Measurements from ENCODE around the gene RNF32.
"Not testable (repeated sequence)": the region's sequence is repeated elsewhere in the genome, so short reads cannot be mapped to it uniquely, and the experiment has no call there.

RNF32 gene

DNA sequence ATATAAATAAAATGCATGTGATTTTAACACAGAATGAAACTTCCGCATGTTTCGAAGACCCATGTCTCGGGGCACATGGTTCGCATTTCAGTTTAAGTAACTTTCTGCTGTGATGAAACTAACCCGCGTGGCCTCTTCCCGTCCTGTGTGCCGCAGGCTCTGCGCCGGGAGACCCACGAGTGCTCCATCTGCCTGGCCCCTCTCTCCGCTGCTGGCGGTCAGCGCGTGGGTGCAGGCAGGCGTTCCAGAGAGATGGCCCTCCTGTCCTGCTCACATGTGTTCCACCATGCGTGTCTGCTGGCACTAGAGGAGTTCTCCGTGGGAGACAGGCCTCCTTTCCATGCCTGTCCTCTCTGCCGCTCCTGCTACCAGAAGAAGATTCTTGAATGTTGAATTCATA is 35.7 kb downstream of the RNF32 start:
- DNase-seq = no peak

DNA sequence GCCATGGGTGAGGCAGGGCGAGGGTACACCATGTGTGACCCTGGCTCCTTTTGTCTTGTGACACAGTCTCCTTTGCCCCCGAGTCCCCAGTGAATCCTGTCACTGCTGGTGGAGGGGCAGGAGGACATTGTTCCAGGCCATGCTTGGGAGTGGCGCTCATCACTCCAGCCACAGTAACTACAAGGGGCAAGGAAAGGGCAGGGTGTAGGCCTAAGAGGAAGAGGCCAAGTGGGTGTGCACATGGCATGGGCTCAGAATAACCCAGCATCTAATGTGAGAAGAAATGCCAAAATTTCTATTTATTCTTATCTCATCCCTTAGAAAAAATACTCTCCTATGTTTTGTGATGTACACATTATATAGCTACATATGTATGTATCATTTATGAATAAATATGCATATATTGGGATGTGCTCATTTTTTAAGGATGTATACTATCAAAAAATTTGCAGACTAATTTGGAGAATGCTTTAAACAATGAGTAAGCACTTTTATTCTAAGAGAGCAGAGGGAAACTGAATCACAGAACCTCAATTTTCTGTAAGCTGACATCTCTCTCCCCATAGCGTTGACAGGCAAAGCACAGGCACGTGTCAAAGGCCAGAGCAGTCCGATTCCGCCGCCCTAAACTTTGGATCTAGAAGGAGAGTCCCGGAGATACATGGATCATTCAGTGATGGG is 36.9 kb downstream of the RNF32 start:
- no peak for DNase-seq

DNA sequence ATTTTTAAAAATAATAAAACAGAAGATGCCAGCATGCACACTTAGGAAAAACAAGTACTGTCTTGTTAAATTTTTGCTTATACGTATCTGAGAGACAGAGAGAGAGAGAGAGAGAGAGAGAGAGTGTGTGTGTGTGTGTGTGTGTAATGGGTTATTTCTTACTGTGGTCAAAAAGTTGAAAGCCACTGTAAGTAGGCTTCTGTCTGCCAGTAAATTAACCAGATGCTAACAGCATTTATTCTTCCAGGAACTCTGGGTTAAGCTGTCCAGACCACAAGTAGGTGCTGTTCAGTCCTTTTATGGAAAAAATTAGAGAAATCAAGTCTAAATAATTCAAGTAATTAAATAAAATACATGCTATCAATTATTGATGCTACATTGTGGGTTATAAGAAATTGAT is 39.7 kb downstream of the RNF32 start:
- DNase-seq = no peak

DNA sequence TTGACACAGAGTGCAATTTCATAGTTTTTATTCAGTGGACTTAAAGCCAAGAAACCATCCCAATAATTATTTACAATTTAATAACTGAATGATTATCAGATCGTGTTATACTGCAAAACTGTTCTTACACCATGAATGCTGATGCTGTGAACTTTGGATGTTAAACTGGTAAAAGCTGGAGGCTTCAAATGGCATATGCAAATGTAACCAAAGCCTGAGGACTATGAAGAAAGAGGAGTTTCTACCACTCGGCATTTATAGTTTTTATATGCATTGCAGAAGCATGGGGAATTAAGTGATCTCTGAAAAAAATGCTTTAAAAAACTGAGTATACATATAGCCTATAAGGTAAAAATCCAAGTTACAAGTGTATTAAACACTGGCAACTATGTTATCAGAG is 42.4 kb downstream of the RNF32 start:
- DNase-seq = no peak

DNA sequence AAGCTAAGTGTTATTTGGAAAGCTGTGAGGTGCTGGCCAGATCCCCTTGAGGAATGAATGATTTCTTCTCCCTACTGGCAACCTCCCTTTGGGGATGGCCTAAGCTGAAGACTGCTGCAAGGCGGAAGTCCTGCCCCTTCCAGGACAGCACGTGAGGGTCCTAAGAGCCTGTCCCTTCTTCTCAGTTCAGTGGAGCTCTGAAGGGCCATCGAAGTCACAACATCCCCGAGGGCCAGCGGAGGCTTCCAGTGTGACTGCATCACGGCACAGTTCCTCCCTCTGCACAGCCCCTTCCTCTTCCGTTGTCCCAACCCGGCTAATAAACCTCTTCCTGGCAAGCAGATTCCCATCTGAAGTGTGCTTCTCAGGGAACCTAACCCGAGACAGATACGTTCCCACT is 43.7 kb downstream of the RNF32 start:
- no peak for DNase-seq

DNA sequence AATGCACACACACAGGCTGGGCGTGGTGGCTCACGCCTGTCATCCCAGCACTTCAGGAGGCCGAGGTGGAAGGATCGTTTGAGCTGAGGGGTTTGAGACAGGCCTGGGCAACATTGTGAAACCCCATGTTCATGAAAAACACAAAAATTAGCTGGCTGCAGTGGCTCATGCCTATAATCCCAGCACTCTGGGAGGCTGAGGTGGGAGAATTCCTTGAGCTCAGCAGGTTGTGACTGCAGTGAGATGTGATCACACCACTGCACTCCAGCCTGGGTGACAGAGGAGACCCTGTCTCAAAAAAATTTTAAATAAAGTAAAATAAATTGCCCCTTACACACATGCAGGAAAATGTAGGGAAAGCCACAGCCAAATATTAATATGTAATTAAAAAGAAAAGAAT is 44.1 kb downstream of the RNF32 start:
- no peak for DNase-seq

DNA sequence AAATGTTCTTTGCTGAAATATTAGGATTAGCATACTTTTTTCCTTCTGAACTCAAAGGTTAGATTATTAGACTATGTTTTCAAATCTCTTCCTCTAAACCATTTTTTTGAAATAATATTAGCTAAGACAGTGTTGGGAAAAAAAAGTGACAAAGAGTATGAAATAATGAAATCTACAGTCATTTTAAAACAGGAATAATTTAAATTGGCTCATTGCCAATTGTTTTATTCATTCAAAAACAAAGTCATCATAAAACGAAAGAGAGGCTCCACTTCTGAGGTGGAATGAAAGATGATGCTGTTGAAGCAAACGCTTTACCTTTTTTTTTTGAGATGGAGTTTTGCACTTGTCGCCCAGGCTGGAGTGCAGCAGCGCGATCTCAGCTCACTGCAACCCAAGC is 51.2 kb downstream of the RNF32 start:
- no peak for DNase-seq

DNA sequence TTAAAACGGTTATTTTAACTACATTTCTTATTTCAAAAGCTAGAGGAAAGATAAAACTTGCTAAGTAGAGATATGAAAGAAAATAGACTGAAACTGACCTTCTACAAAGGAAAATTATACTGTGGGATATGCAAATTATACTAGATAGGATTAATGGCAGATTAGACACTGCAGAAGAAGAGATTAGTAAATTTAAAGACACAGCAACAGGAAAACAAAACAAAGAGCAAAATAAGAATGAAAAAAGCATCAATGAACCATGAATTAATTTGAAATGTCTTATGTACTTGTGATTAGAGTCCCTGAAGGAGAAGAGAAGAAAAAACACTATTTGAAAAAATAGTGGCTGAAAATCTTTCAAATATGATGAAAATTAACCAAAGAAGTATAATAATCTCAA is 52.3 kb downstream of the RNF32 start:
- no peak for DNase-seq

DNA sequence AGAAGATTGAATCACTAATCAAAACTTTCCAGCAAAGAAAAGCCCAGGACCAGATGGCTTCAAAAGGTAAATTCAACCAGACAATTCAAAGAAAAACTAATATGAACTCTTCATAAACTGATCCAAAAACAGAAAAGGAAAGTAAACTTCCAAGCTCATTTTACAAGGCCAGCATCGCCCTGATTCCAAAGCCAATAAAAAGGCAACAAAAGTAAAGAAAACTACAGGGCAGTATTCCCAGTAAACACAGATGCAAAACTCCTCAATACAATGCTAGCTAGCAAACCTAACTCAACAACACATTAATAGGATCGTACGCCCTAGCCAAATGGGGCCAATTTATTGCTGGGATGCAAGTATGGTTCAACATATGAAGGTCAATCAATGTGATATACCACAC is 53.1 kb downstream of the RNF32 start:
- no peak for DNase-seq

DNA sequence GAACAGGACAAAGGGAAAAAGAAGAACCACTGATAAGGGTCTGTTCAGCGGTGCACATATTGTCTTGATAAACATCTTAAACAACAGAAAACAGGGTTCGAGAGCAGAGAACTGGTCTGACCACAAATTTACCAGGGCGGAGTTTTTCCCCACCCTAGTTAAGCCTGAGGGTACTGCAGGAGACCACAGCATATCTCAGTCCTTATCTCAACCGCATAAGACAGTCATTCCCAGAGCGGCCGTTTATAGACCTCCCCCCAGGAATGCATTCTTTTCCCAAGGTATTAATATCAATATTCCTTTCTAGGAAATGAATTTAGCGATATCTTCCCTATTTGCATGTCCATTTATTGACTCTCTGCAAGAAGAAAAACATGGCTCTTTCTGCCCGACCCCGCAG is 56.7 kb downstream of the RNF32 start:
- DNase-seq = not testable (repeated sequence)

DNA sequence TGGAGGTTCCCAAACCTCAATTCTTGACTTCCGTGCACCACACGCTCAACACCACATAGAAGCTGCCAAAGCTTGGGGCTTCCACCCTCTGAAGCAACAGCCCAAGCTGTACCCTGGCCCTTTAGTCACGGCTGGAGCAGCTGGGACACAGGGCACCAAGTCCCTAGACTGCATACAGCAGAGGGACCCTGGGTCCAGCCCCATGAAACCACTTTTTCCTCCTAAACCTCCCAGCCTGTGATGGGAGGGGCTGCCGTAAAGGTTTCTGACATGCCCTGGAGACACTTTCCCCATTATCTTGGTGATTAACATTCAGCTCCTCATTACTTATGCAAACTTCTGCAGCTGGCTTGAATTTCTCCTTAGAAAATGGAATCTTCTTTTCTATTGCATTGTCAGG is 57.9 kb downstream of the RNF32 start:
- not testable (repeated sequence) for DNase-seq

DNA sequence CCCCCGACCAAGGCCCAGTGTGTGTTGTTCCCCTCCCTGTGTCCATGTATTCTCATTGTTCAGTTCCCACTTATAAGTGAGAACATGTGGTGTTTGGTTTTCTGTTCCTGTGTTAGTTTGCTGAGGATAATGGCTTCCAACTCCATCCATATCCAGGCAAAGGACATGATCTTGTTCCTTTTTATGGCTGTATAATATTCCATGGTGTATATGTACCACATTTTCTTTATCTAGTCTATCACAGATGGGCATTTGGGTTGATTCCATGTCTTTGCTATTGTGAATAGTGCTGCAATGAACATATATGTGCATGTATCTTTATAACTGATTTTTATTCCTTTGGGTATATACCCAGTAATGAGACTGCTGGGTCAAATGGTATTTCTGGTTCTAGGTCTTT is 61.2 kb downstream of the RNF32 start:
- not testable (repeated sequence) for DNase-seq

DNA sequence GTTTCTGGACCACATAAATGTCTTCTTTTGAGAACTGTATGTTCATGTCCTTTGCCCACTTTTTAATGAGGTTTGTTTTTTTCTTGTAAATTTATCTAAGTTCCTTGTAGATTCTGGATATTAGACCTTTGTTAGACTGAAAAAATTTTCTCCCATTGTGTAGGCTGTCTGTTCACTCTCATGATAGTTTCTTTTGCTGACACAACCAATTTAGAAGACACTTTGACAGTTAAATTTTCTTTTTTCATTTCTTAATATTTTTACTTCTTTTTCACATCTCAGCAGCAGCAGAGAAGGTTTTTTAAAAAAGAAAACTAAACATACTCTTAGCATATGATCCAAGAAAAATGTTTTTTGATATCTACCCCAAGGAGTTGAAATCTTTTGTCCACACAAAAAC is 61.8 kb downstream of the RNF32 start:
- DNase-seq = no peak

DNA sequence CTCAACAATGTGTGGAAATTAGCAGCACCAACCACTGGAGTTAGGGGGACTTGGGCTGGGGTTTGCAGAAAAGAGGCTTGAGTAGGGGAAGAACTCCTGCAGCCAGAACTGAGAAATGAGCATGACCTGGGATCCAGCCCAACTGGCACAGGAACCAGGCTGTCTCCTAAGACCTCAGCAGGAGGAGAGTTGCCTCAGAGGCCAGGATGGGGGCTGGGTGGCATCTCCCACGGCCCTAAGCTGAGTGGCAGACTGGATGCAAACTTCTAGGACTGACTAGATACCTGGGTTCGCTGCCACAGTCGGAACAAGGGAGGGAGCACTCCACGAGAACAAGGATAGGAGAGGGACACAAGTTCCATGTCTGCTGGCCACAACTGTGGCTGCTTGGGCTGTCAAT is 62.6 kb downstream of the RNF32 start:
- no peak for DNase-seq

DNA sequence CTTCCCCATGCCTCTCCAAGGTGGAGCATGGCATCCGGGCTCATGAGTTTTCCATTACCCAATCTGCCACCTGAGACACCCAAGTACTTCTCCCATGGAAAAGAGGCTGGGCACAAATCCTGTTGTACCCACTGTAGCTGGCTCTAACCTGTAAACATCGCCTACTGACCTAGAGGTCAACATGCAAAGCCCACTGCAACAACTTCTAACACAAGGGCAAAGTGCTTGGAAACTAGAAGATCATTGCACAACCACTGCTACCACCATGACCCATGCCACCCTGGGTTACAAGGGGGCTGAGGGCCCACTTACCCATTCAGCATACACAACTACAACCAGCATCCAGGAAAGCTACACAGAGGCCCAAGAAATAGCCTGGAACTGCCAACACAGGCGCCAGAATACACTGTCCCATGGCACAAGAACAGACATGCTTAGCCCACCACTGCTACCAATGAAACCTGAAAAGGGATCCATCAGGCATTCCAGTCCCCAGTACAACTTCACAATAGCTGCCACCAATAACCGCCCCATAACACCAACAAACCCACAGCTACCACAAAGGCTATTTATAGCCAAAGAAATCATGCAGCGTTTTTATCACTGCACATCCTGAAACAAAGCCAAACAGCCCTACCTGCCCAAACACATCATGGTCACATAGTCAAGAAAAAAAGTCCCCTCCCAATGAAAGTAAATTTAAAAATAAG is 63.4 kb downstream of the RNF32 start:
- no peak for DNase-seq

DNA sequence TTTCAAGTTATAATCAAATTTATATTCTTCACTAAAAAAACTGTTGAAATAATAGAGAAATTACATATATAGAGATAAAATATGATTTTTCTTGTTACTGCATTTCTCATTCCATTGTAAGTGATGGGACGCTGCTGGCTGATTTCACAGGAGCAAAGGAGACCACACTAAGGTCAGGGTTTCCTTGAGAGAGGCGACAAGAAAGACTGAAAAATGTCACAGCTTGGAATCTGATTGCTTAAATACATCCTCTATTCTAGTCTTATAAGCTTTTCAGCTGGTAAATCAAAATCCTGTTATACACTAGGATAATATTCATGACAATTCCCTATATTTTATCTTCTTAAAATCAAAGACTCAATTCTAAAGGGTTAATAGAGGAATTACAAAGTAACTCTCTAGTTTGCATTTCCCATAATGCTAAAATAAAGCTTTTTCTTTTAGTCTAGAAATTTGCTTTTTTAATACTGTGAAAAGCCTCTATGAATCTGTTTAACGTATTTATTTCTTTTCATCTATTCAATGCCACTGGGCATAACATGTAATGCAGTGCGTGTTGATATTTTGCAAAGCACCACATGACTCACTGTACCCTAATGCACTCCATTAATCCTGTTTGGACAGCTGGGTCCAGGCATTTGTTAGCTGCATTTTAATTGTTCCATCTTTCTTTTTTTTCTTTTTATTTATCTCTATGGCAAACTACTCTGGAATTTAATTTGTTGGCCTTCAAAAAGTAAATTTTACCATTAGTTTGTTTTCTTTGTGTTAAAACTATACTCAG is 81.7 kb downstream of the RNF32 start:
- no peak for DNase-seq

DNA sequence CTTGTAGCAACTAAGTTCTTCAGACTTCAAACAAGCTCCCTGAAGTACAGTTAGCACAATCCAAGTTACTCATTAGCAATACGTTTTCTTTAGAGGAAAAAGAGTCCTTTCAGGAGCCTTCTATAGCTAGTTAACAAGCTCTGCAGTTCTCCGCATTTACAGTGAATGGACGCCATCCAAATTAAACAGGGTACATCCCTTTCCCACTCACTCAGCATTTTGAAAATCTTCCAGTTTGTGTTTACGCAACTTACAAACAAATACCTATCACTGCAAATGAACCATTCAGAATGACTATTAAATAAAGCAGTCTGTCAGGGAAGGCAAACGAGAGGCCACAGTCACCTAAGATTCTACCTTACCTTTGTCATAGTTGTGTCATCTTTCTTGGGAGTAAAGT is 84.5 kb downstream of the RNF32 start:
- no peak for DNase-seq

DNA sequence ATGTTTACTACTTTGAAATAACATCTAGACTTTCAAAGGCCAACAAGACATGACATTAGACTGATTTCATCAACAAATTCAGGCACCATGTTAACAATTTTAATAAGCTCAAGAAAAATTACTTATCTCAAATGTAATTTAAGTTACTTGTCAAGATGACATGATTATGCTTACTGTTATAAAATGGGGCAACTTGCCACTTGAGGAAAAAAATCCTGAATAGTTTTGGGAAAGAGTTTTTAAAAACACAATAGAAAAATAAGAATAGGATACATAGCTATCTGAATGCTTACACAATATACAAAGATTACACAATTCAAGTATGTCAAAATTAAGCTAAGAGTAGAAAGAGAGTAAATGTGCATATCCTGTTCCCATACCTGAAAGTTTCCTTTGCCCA is 85.4 kb downstream of the RNF32 start:
- DNase-seq = no peak
